Measurements from ENCODE around the gene WNT5A.

GRCh38 chr3:55516392-55517030 is 29.4 kb upstream of the WNT5A start:
- TF ChIP-seq POLR2A (IDR thresholded peaks at IDR 0.05; ENCODE audit: low read length) (no peak), RFX5 (IDR thresholded peaks at IDR 0.05) (no peak), RCOR1 (IDR thresholded peaks at IDR 0.05; ENCODE audit: low read depth, low read length) (no peak), KDM1A (IDR thresholded peaks at IDR 0.05; ENCODE audit: low read depth) (no peak), SMC3 (IDR thresholded peaks at IDR 0.05) (no peak), EP300 (IDR thresholded peaks at IDR 0.05) (no peak)
- TF ChIP-seq, protein P1, sequence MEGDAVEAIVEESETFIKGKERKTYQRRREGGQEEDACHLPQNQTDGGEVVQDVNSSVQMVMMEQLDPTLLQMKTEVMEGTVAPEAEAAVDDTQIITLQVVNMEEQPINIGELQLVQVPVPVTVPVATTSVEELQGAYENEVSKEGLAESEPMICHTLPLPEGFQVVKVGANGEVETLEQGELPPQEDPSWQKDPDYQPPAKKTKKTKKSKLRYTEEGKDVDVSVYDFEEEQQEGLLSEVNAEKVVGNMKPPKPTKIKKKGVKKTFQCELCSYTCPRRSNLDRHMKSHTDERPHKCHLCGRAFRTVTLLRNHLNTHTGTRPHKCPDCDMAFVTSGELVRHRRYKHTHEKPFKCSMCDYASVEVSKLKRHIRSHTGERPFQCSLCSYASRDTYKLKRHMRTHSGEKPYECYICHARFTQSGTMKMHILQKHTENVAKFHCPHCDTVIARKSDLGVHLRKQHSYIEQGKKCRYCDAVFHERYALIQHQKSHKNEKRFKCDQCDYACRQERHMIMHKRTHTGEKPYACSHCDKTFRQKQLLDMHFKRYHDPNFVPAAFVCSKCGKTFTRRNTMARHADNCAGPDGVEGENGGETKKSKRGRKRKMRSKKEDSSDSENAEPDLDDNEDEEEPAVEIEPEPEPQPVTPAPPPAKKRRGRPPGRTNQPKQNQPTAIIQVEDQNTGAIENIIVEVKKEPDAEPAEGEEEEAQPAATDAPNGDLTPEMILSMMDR (IDR thresholded peaks at IDR 0.05) = no peak
- TF ChIP-seq, protein P2, sequence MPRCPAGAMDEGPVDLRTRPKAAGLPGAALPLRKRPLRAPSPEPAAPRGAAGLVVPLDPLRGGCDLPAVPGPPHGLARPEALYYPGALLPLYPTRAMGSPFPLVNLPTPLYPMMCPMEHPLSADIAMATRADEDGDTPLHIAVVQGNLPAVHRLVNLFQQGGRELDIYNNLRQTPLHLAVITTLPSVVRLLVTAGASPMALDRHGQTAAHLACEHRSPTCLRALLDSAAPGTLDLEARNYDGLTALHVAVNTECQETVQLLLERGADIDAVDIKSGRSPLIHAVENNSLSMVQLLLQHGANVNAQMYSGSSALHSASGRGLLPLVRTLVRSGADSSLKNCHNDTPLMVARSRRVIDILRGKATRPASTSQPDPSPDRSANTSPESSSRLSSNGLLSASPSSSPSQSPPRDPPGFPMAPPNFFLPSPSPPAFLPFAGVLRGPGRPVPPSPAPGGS (IDR thresholded peaks at IDR 0.05) = no peak
- TF ChIP-seq, protein P3, sequence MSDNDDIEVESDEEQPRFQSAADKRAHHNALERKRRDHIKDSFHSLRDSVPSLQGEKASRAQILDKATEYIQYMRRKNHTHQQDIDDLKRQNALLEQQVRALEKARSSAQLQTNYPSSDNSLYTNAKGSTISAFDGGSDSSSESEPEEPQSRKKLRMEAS (IDR thresholded peaks at IDR 0.05) = no peak
